Neuronal stem cell (in vitro differentiated cells): Measurements from ENCODE around the gene ROBO1.

Source experiments
- DNase-seq: peaks from one replicate; pipeline ENCODE4 v3.0.0-alpha.2; 2013; ENCODE audit warnings: low spot score
- H2AFZ ChIP-seq: one replicate; pipeline ENCODE4 v1.6.1; 2013; ENCODE audit warnings: mild to moderate bottlenecking, low read length, inconsistent platforms
- H2AK5ac ChIP-seq: 2 replicates; pipeline ENCODE4 v1.6.1; 2013; ENCODE audit warnings: low read depth, mild to moderate bottlenecking, inconsistent platforms, low read length, moderate library complexity, mixed read lengths
- H2BK120ac ChIP-seq: 2 replicates; pipeline ENCODE4 v1.6.1; 2013; ENCODE audit warnings: low read depth, mild to moderate bottlenecking, inconsistent platforms, low read length, moderate library complexity, mixed read lengths
- H2BK12ac ChIP-seq: one replicate; pipeline ENCODE4 v1.6.1; 2013; ENCODE audit warnings: low read length, inconsistent platforms
- H2BK15ac ChIP-seq: 2 replicates; pipeline ENCODE4 v1.6.1; 2013; ENCODE audit warnings: mild to moderate bottlenecking, low read length, inconsistent platforms, mixed read lengths
- H2BK5ac ChIP-seq: one replicate; pipeline ENCODE4 v1.6.1; 2013; ENCODE audit warnings: inconsistent platforms, mild to moderate bottlenecking, low read length, moderate library complexity
- H3K14ac ChIP-seq: one replicate; pipeline ENCODE4 v1.6.1; 2013; ENCODE audit warnings: low read length, inconsistent platforms
- H3K18ac ChIP-seq: 2 replicates; pipeline ENCODE4 v1.6.1; 2013; ENCODE audit warnings: low read length, inconsistent platforms
- H3K23ac ChIP-seq: 2 replicates; pipeline ENCODE4 v1.6.1; 2013; ENCODE audit warnings: low read depth, mild to moderate bottlenecking, mixed read lengths, low read length, inconsistent platforms; ENCODE audit not compliant: poor library complexity
- H3K27ac ChIP-seq: replicated peaks from 3 replicates; pipeline ENCODE4 v1.5.1; 2013; ENCODE audit warnings: low read length, inconsistent platforms
- H3K27me3 ChIP-seq, 3 experiments: 2 replicates each; pipeline ENCODE4 v1.6.1; 2013; ENCODE audit warnings: low read length in 3 of 3, mild to moderate bottlenecking in 2 of 3, inconsistent platforms in 1 of 3, low read depth in 1 of 3, mixed read lengths in 1 of 3, moderate library complexity in 1 of 3; ENCODE audit not compliant: control insufficient read depth in 3 of 3, insufficient read depth in 3 of 3
- H3K36me3 ChIP-seq, 2 donors: replicated peaks in 1 of 2; 2 replicates each; pipeline ENCODE4 v1.6.1; 2013; ENCODE audit warnings: low read length in 2 of 2; ENCODE audit not compliant: control insufficient read depth in 2 of 2, insufficient read depth in 2 of 2
- H3K4ac ChIP-seq: 2 replicates; pipeline ENCODE4 v1.6.1; 2013; ENCODE audit warnings: inconsistent platforms, mild to moderate bottlenecking, low read length, moderate library complexity
- H3K4me1 ChIP-seq, 2 donors: 1 replicate in 1 of 2; 2 replicates in 1 of 2; pipeline ENCODE4 v1.6.1; 2013; ENCODE audit warnings: low read length in 2 of 2, low read depth in 1 of 2; ENCODE audit not compliant: control insufficient read depth in 2 of 2, insufficient read depth in 1 of 2
- H3K4me2 ChIP-seq: one replicate; pipeline ENCODE4 v1.6.1; 2013; ENCODE audit warnings: mild to moderate bottlenecking, low read length, inconsistent platforms; ENCODE audit not compliant: insufficient read depth, poor library complexity, severe bottlenecking
- H3K4me3 ChIP-seq, 2 donors: 2 replicates each; pipeline ENCODE4 v1.5.1; 2013; ENCODE audit warnings: low read length in 2 of 2, mild to moderate bottlenecking in 2 of 2, inconsistent platforms in 1 of 2, moderate library complexity in 1 of 2
- H3K79me1 ChIP-seq: one replicate; pipeline ENCODE4 v1.6.1; 2013; ENCODE audit warnings: low read depth, mild to moderate bottlenecking, inconsistent platforms, low read length, moderate library complexity
- H3K9ac ChIP-seq: one replicate; pipeline ENCODE4 v1.6.1; 2013; ENCODE audit warnings: mild to moderate bottlenecking, low read depth, low read length, inconsistent platforms; ENCODE audit not compliant: poor library complexity
- H3K9me3 ChIP-seq, 2 donors: replicated peaks in 1 of 2; 2 replicates each; pipeline versions ENCODE3 to v1.6.1; 2013; ENCODE audit warnings: low read length in 2 of 2, mild to moderate bottlenecking in 2 of 2, inconsistent platforms in 1 of 2, low read depth in 1 of 2, mixed read lengths in 1 of 2, moderate library complexity in 1 of 2; ENCODE audit not compliant: control insufficient read depth in 2 of 2, insufficient read depth in 1 of 2
- H4K8ac ChIP-seq: one replicate; pipeline ENCODE4 v1.6.1; 2013; ENCODE audit warnings: low read depth, mild to moderate bottlenecking, inconsistent platforms, low read length, moderate library complexity
- H4K91ac ChIP-seq: one replicate; pipeline ENCODE4 v1.6.1; 2013; ENCODE audit warnings: low read length, low read depth, mild to moderate bottlenecking, inconsistent platforms; ENCODE audit not compliant: poor library complexity
- WGBS, 2 donors: extraction: QIAGEN DNeasy Blood & Tissue Kit; methylation state at CpG; one replicate each; pipeline ENCODE4 v1.1.7; 2013; ENCODE audit warnings: missing lambda C conversion rate in 2 of 2, mixed read lengths in 1 of 2; ENCODE audit not compliant: insufficient read length in 2 of 2, insufficient replicate concordance in 1 of 2; ENCODE audit errors: extremely low coverage in 2 of 2; 5-methylcytosine and 5-hydroxymethylcytosine counted together

The ROBO1 gene

DNA sequence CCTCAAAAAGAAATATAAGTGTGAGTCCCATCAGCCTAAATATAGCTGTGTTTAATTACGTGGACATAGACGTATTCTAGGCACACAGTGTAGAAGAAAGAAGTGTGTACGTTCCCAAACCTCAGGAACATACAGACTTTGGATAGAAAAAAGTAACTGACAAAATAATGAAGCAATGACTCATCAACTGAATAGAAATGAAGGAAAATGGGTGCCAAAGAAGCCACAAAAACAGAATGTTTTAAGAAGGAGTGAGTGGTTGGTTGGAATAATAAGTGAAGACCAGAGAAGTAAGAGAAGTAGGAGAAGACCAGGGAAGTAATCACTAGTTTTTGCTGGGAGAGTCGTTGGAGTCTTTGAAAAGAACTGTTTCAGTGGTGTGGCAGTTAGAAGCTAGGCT is 518.1 kb downstream of the ROBO1 start:
- Histone ChIP-seq H3K9me3 (no peaks in the 10 kb centered on the region), H3K23ac (no peak overlapping the region), H3K27ac (no peak overlapping the region), H3K9ac (no peak overlapping the region), H3K36me3 (no peaks in the 10 kb centered on the region), H4K91ac (no peak overlapping the region), H2BK120ac (no peak overlapping the region), H2BK5ac (no peak overlapping the region), H2AFZ (peak overlapping the region; percentile 24), H2AK5ac (no peak overlapping the region), H3K4me1 (peaks cover 0 to 4% of the 10 kb centered on the region in 2 donors), H3K27me3 (no peaks in the 10 kb centered on the region), H3K4me2 (no peak overlapping the region), H4K8ac (no peak overlapping the region), H3K18ac (no peak overlapping the region), H3K4ac (no peak overlapping the region), H3K79me1 (no peaks in the 10 kb centered on the region), H2BK15ac (no peak overlapping the region), H3K14ac (no peak overlapping the region), H3K4me3 (no peak overlapping the region), H2BK12ac (no peak overlapping the region)
- WGBS, 2 donors: no CpG with 5 or more reads among the region's 4 CpGs
- no peak for DNase-seq

DNA sequence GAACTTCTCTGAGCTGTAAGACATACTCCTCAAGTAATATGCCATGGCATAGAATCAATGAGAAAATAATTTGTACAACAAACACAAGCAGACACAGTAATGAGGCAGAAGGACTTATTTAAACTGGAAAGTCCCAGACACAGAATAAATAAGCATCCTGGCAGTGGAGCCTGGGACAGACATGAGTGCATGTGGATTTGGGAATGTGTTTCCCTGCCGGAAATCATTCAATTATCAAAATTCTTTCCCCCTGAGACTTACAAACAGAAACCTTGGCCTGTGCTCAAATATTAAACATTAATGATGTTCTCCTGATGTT is 520.1 kb downstream of the ROBO1 start:
- Histone ChIP-seq H3K4ac (no peak overlapping the region), H3K27ac (no peak overlapping the region), H2BK5ac (no peak overlapping the region), H2BK120ac (no peak overlapping the region), H3K23ac (no peak overlapping the region), H3K4me2 (no peak overlapping the region), H3K14ac (no peak overlapping the region), H2BK15ac (no peak overlapping the region), H3K27me3 (no peaks in the 10 kb centered on the region), H2AK5ac (no peak overlapping the region), H2BK12ac (no peak overlapping the region), H4K91ac (no peak overlapping the region), H3K4me3 (no peak overlapping the region), H3K9ac (no peak overlapping the region), H3K36me3 (no peaks in the 10 kb centered on the region), H2AFZ (peak overlapping the region; percentile 21), H3K79me1 (no peaks in the 10 kb centered on the region), H3K18ac (no peak overlapping the region), H3K9me3 (no peaks in the 10 kb centered on the region), H4K8ac (no peak overlapping the region), H3K4me1 (peaks cover 0 to 4% of the 10 kb centered on the region in 2 donors)
- DNase-seq: no peak
- WGBS, 2 donors: no CpG with 5 or more reads among the region's 1 CpG

DNA sequence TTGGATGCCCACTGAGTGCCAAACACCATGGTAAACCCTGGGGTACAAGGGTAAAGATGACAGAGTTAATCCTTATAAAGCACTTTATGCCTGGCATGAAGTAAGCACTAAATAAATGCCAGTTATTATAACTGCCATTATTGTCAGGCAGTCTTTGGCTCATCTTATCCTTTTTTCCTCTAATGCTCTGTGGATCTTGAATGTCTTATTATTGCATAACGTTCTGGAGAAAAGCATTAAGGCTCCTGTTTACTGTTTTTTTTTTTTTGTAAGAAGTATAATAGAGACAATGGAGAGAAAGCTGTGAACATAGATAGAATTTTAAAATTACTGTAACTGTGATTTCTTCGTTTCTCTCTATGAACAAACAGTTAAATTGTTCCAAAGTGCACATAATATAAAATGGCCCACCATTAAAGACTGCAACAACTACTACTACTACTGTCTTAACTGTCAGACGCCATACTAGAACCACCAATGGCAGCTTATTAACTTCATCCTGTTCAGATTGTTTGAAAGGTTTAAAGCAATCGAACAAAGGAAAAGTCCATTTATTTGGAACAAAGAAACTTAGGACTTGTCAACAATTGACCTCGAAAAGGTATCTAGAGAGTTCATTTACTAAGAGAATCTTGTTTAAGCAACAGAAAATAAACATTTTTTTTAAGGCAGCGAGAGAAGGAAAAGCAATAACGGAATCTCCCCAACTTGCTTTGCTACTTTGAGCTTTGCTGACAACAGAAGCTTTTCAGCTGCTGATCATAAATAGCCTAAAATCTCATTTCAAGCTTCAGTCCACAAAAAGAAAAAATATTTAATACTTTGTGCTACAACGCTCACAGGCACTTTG is 520.7 kb downstream of the ROBO1 start:
- no peak overlapping the region for H3K27ac ChIP-seq
- no peaks in the 10 kb centered on the region for H3K27me3 ChIP-seq
- no peak overlapping the region for H2BK15ac ChIP-seq
- no peak overlapping the region for H4K91ac ChIP-seq
- no peak overlapping the region for H2BK12ac ChIP-seq
- H3K4ac ChIP-seq: no peak overlapping the region
- no peak for DNase-seq
- H3K14ac ChIP-seq: no peak overlapping the region
- H2BK5ac ChIP-seq: no peak overlapping the region
- no peak overlapping the region for H2AK5ac ChIP-seq
- no peaks in the 10 kb centered on the region for H3K79me1 ChIP-seq
- no peak overlapping the region for H3K4me3 ChIP-seq
- H2AFZ ChIP-seq: peak overlapping the region; percentile 21
- no peak overlapping the region for H3K4me2 ChIP-seq
- no peak overlapping the region for H4K8ac ChIP-seq
- H3K9me3 ChIP-seq: no peaks in the 10 kb centered on the region
- peaks cover 0 to 4% of the 10 kb centered on the region in 2 donors for H3K4me1 ChIP-seq
- H2BK120ac ChIP-seq: no peak overlapping the region
- no peaks in the 10 kb centered on the region for H3K36me3 ChIP-seq
- no peak overlapping the region for H3K23ac ChIP-seq
- no peak overlapping the region for H3K18ac ChIP-seq
- no peak overlapping the region for H3K9ac ChIP-seq
- WGBS, 2 donors: no CpG with 5 or more reads among the region's 8 CpGs

DNA sequence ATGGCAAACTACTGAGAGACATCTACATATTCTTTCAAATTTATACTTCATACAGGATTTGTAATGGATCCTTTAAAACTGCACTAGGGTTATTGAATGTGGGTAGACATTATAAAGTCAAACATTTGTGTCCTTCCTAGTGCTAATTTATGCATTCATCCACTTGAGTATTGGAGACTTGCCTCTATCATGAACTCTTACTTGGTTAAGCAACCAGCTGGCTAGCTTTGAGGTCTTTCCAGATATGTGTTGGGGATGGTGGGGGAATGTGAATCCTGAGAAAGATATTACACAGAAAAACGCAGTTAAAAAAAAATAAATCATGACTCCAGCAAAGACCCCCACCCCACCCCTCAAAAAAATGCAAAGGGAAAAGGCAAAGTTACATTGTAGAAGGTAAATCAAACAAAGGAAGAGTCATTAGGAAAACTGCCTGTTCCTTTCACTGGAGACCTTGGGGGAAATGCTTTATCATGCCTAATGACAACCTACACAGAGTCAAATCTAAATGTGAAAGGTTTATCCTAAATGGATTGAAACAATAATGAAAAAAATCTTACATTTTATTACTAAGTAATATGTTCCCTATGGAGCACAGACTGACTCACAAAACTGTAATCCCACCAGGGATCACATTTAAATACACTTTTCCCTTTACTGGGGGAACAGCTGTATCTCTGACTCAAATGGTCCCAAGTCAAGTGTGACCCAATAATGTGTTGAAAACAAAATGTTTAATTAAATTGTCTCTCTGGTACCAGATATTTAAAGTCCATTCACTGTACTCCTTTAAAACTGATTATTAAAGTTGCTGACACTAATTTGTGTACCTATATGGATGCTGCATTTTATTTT is 522.3 kb downstream of the ROBO1 start:
- Histone ChIP-seq H4K91ac (no peak overlapping the region), H3K4me2 (no peak overlapping the region), H3K9ac (no peak overlapping the region), H2BK5ac (no peak overlapping the region), H3K4ac (no peak overlapping the region), H2BK15ac (no peak overlapping the region), H3K27ac (no peak overlapping the region), H3K27me3 (no peaks in the 10 kb centered on the region), H3K79me1 (no peaks in the 10 kb centered on the region), H4K8ac (no peak overlapping the region), H3K18ac (no peak overlapping the region), H3K4me1 (peaks cover 0 to 4% of the 10 kb centered on the region in 2 donors), H2BK12ac (no peak overlapping the region), H3K14ac (no peak overlapping the region), H3K23ac (no peak overlapping the region), H3K9me3 (peaks cover 0 to 5% of the 10 kb centered on the region in 2 donors), H2AK5ac (no peak overlapping the region), H3K36me3 (no peaks in the 10 kb centered on the region), H2AFZ (peak overlapping the region; percentile 32), H2BK120ac (no peak overlapping the region), H3K4me3 (no peak overlapping the region)
- no peak for DNase-seq
- no CpG with 5 or more reads among the region's 1 CpG for WGBS, 2 donors
